Aorta (tissue), 5 donors: ENCODE results near the gene PDCD7. TPM values are rescaled to one million over a fixed set of nuclear protein-coding genes. Genes with fewer than 3 reads are reported as not detected.
A peak's percentile ranks its signal among the peaks of the same experiment; 100 is the strongest.
"Not testable (repeated sequence)": the region's sequence is repeated elsewhere in the genome, so short reads cannot be mapped to it uniquely, and the experiment has no call there.

ENCODE experiments used
- ATAC-seq: fragments of 200-7000 bp; cut with Tn5 transposase; one replicate; pipeline ENCODE4 v1.9.1; 2022; ENCODE audit warnings: moderate library complexity; ENCODE audit not compliant: low FRiP score
- DNase-seq, 2 donors: peaks; one replicate each; pipeline ENCODE4 v3.0.0-alpha.2; 2020
- H3K27ac ChIP-seq, 2 donors: one replicate each; pipeline ENCODE4 v1.5.1; 2013; ENCODE audit warnings: low read length in 2 of 2, mild to moderate bottlenecking in 2 of 2, moderate library complexity in 2 of 2, control low read depth in 1 of 2, inconsistent platforms in 1 of 2, low read depth in 1 of 2
- H3K27me3 ChIP-seq, 2 donors: one replicate each; pipeline ENCODE4 v1.6.1; 2013; ENCODE audit warnings: control low read depth in 1 of 2, low read length in 1 of 2, mild to moderate bottlenecking in 1 of 2, moderate library complexity in 1 of 2; ENCODE audit not compliant: insufficient read depth in 2 of 2, control insufficient read depth in 1 of 2
- H3K36me3 ChIP-seq, 2 donors: one replicate each; pipeline ENCODE4 v1.6.1; 2013; ENCODE audit warnings: control low read depth in 1 of 2, low read length in 1 of 2, mild to moderate bottlenecking in 1 of 2; ENCODE audit not compliant: insufficient read depth in 2 of 2, control insufficient read depth in 1 of 2
- H3K4me1 ChIP-seq, 2 donors: one replicate each; pipeline ENCODE4 v1.6.1; 2013; ENCODE audit warnings: low read length in 2 of 2, control low read depth in 1 of 2, mild to moderate bottlenecking in 1 of 2, moderate library complexity in 1 of 2; ENCODE audit not compliant: insufficient read depth in 2 of 2, control insufficient read depth in 1 of 2
- H3K4me3 ChIP-seq, 2 donors: one replicate each; pipeline ENCODE4 v1.5.1; 2013; ENCODE audit warnings: low read length in 2 of 2, control low read depth in 1 of 2, mild to moderate bottlenecking in 1 of 2
- H3K9me3 ChIP-seq: one replicate; pipeline ENCODE4 v1.6.1; 2013; ENCODE audit warnings: mild to moderate bottlenecking, low read length; ENCODE audit not compliant: control insufficient read depth
- WGBS, 2 donors: extraction: QIAGEN DNeasy Blood & Tissue Kit; methylation state at CpG; one replicate each; pipeline ENCODE4 v1.1.7; 2013; 5-methylcytosine and 5-hydroxymethylcytosine counted together
- intact Hi-C, 2 donors: fragments of 100-400 bp; cut with DNase I; formaldehyde crosslinking; loops; one replicate each; pipeline versions ENCODE4 v1.14.2 to v1.15.0; 2022
- long read RNA-seq, 2 donors: library from polyadenylated mRNA; unstranded; transcript quantifications; one replicate each; pipeline ENCODE4 v2.0.0, GENCODE V29; 2020 to 2021
- polyA plus RNA-seq, 2 donors: library from polyadenylated mRNA; stranded (reverse); fragments of 200-250 nt; gene quantifications; one replicate each; pipeline ENCODE4 v1.2.3, GENCODE V29; 2013
- total RNA-seq, 2 donors: library from RNA; stranded (reverse); fragmentation: NEBNext Ultra II Directional; extraction: Animal tissue kit (Norgen Biotek cat#: 25700); gene quantifications; one replicate each; pipeline ENCODE4 v1.2.1, GENCODE V29; 2021
- donor health status: healthy with polysubstance abuse.
- donor health status: Bipolar disorder and iron deficiency.
- donor health status: DM: no; HTN: no; CAD: no.
- donor health status: DM: no; HTN: no; CAD: no.
- donor health status: DM: yes; HTN: yes; CAD: no.

The PDCD7 gene
- total RNA-seq (10 to 100 TPM; 18.3 to 34.0 TPM), polyA plus RNA-seq (10 to 100 TPM; 11.1 to 13.8 TPM)
- long read RNA-seq, donor 1, partial matches to known transcripts, result 4 of 6 reads
- long read RNA-seq, donor 1, other reads (novel, unspliced or antisense), result 1 of 6 reads
- long read RNA-seq, donor 2, partial matches to known transcripts, result 11 of 17 reads
- long read RNA-seq, donor 2, other reads (novel, unspliced or antisense), result 4 of 17 reads

GRCh38 chr15:65133548-65134200 is at the start of gene PDCD7:
Gene PDCD7 (minus strand): TSS chr15:65133808. CDS start chr15:65133781, 27 bp downstream.
- peak within 1 kb of the TSS; percentile 28 to 33 for H3K27ac ChIP-seq
- H3K4me1 ChIP-seq, result no peaks in the 10 kb centered on the region
- DNase-seq (peak; percentile 93 to 96), ATAC-seq (peak; percentile 94)
- 1% methylated on average over 36 to 45 of the region's 45 CpGs for WGBS, 2 donors
- no peaks in the 10 kb centered on the region for H3K27me3 ChIP-seq
- H3K9me3 ChIP-seq, result no peaks in the 10 kb centered on the region
- H3K4me3 ChIP-seq, result peak within 1 kb of the TSS; percentile 94 to 95
- H3K36me3 ChIP-seq, result peaks cover 0 to 6% of the 10 kb centered on the region in 2 donors
- intact Hi-C loops, result no loop called here

GRCh38 chr15:65182538-65182937 is 48.9 kb upstream of the PDCD7 start:
- Histone ChIP-seq H3K27me3 (no peaks in the 10 kb centered on the region), H3K4me1 (no peaks in the 10 kb centered on the region), H3K36me3 (no peaks in the 10 kb centered on the region), H3K4me3 (no peak overlapping the region), H3K9me3 (no peaks in the 10 kb centered on the region), H3K27ac (no peak overlapping the region)
- WGBS, 2 donors, result 74 to 77% methylated on average over 4 of the region's 4 CpGs
- ATAC-seq (no peak), DNase-seq (no peak)
- intact Hi-C loops, result loop anchor here in 1 of 2 donors (10.0 kb wide), 1 partner anchor 112 kb away; the partner anchor contains the start of gene RNU5A-1

GRCh38 chr15:65181582-65182353 is 48.2 kb upstream of the PDCD7 start:
- not testable (repeated sequence) for ATAC-seq, H3K27ac ChIP-seq, H3K9me3 ChIP-seq, H3K4me1 ChIP-seq, H3K4me3 ChIP-seq, H3K36me3 ChIP-seq, DNase-seq, H3K27me3 ChIP-seq
- intact Hi-C loops, result loop anchor here in 1 of 2 donors (10.0 kb wide), 1 partner anchor 113 kb away; the partner anchor contains the start of gene RNU5A-1
- WGBS, 2 donors, result 88 to 89% methylated on average over 15 of the region's 15 CpGs

GRCh38 chr15:65180167-65180566 is 46.6 kb upstream of the PDCD7 start:
- intact Hi-C loops, result loop anchor here in 1 of 2 donors (10.0 kb wide), 1 partner anchor 115 kb away; the partner anchor contains the start of gene RNU5A-1
- H3K4me1 ChIP-seq, result no peaks in the 10 kb centered on the region
- peaks cover 0 to 2% of the 10 kb centered on the region in 2 donors for H3K36me3 ChIP-seq
- no peak overlapping the region for H3K4me3 ChIP-seq
- no peak overlapping the region for H3K27ac ChIP-seq
- ATAC-seq (no peak), DNase-seq (no peak)
- no peaks in the 10 kb centered on the region for H3K9me3 ChIP-seq
- no peaks in the 10 kb centered on the region for H3K27me3 ChIP-seq
- 87 to 91% methylated on average over 3 of the region's 3 CpGs for WGBS, 2 donors

- Histone ChIP-seq H3K27me3 (no peaks in the 10 kb centered on the region), H3K27ac (no peak overlapping the region), H3K4me3 (no peak overlapping the region), H3K9me3 (no peaks in the 10 kb centered on the region), H3K36me3 (peaks cover 0 to 2% of the 10 kb centered on the region in 2 donors), H3K4me1 (no peaks in the 10 kb centered on the region)
- no peak for ATAC-seq
- intact Hi-C loops, result no loop called here
- DNase-seq, result no peak
- WGBS, 2 donors, result 79 to 82% methylated on average over 1 of the region's 1 CpG
Measured at GRCh38 chr15:65177901-65178300, 44.3 kb upstream of the PDCD7 start.

- no peaks in the 10 kb centered on the region for H3K27me3 ChIP-seq
- peaks cover 0 to 2% of the 10 kb centered on the region in 2 donors for H3K36me3 ChIP-seq
- no peak overlapping the region for H3K4me3 ChIP-seq
- no peak for ATAC-seq
- H3K9me3 ChIP-seq, result no peaks in the 10 kb centered on the region
- DNase-seq, result no peak
- no peak overlapping the region for H3K27ac ChIP-seq
- no peaks in the 10 kb centered on the region for H3K4me1 ChIP-seq
- intact Hi-C loops, result no loop called here
Measured at GRCh38 chr15:65176056-65176455, 42.4 kb upstream of the PDCD7 start.

GRCh38 chr15:65175511-65175910 is 41.9 kb upstream of the PDCD7 start:
- Histone ChIP-seq H3K27ac (no peak overlapping the region), H3K36me3 (peaks cover 0 to 2% of the 10 kb centered on the region in 2 donors), H3K4me1 (no peaks in the 10 kb centered on the region), H3K4me3 (no peak overlapping the region), H3K27me3 (no peaks in the 10 kb centered on the region), H3K9me3 (no peaks in the 10 kb centered on the region)
- 86 to 87% methylated on average over 5 of the region's 5 CpGs for WGBS, 2 donors
- DNase-seq (no peak), ATAC-seq (no peak)
- intact Hi-C loops, result no loop called here

GRCh38 chr15:65174509-65174908 is 40.9 kb upstream of the PDCD7 start:
- WGBS, 2 donors, result 88 to 89% methylated on average over 5 of the region's 5 CpGs
- ATAC-seq (no peak), DNase-seq (no peak)
- Histone ChIP-seq H3K27me3 (no peaks in the 10 kb centered on the region), H3K4me3 (no peak overlapping the region), H3K27ac (no peak overlapping the region), H3K9me3 (no peaks in the 10 kb centered on the region), H3K4me1 (no peaks in the 10 kb centered on the region), H3K36me3 (peaks cover 0 to 2% of the 10 kb centered on the region in 2 donors)
- intact Hi-C loops, result no loop called here
